Heart left ventricle (tissue), 13 donors: Measurements from ENCODE around the gene SORCS2.

ENCODE experiments used
- CTCF ChIP-seq, 12 donors: fragments of 200-600 bp; sonication (generic) in 4 of 12; IDR thresholded peaks; one replicate each; pipeline versions ENCODE4 v1.5.0 to v1.8.0; 2018 to 2022; ENCODE audit warnings: antibody characterized with exemption in 12 of 12, mild to moderate bottlenecking in 5 of 12
- POLR2A ChIP-seq, 2 donors: fragments of 450-650 bp; IDR thresholded peaks; one replicate each; pipeline ENCODE4 v1.6.1; 2017; ENCODE audit warnings: antibody characterized with exemption in 2 of 2, mild to moderate bottlenecking in 2 of 2, moderate library complexity in 2 of 2
- donor health status: ischemic (EF 13 %, LVEDD 7.1; RV severe dilation, severe dysfunction).
- donor health status: DM: no; HTN: yes; CAD: no.
- donor health status: DM: no; HTN: no; CAD: no.
- donor health status: ischemic (EF 25% LVEDD 6.9; RV normal size, moderate dysfunction).
- donor health status: ischemic (EF 25% LVEDD 5.7; RV mildly dilated, moderate dysfunction).
- donor health status: ischemic (EF 35%, LVEDD 5.7; RV mildly dilated, moderate dysfunction).
- donor health status: nonischemic (EF 11% LVEDD 7.7; RV severe dilation, severe dysfunction).
- donor health status: DM: yes; HTN: yes; CAD: no.
- donor health status: PGD.
- donor health status: ischemic (EF 29% LVEDD 5.4; RV normal size, mild dysfunction).
- donor health status: nonischemic (EF 23%, LVEDD 6.1; RV moderate dilation, normal function).

- TF ChIP-seq CTCF (IDR thresholded peaks at IDR 0.05), result no peak
- TF ChIP-seq POLR2A (IDR thresholded peaks at IDR 0.05), result no peak
Measured at GRCh38 chr4:7319024-7319423, 126.7 kb downstream of the SORCS2 start.
